CD4-positive, alpha-beta T cell treated with Interleukin-21 for 1 hour (primary cell): ENCODE results near the gene CAMK2D.

ENCODE experiments used
- DNase-seq: peaks from one replicate; pipeline ENCODE4 v3.0.0-alpha.2; 2020

Gene CAMK2D

GRCh38 chr4:113419631-113420030 is 341.9 kb downstream of the CAMK2D start:
- DNase-seq = no peak

- DNase-seq = no peak
These were observed 350.0 kb downstream of the CAMK2D start for GRCh38 chr4:113411496-113411938.

GRCh38 chr4:113410686-113411085 is 350.9 kb downstream of the CAMK2D start:
- no peak for DNase-seq

- DNase-seq = no peak
These were observed 352.4 kb downstream of the CAMK2D start for GRCh38 chr4:113409181-113409580.

- no peak for DNase-seq
These were observed 354.1 kb downstream of the CAMK2D start for GRCh38 chr4:113407409-113407808.

- no peak for DNase-seq
These were observed 354.9 kb downstream of the CAMK2D start for GRCh38 chr4:113406723-113407016.

GRCh38 chr4:113405874-113406722 is 355.4 kb downstream of the CAMK2D start:
- DNase-seq = no peak

- DNase-seq = no peak
These were observed 356.7 kb downstream of the CAMK2D start for GRCh38 chr4:113404841-113405240.

- DNase-seq = no peak
These were observed 357.4 kb downstream of the CAMK2D start for GRCh38 chr4:113404167-113404571.
